Mucosa of descending colon (tissue), 3 donors: ENCODE measurements around the gene SLC6A3. TPM values are rescaled to one million over a fixed set of nuclear protein-coding genes. Genes with fewer than 3 reads are reported as not detected.

Experiments
- ATAC-seq: fragments of 200-7000 bp; cut with Tn5 transposase; one replicate; pipeline ENCODE4 v1.9.1; 2020; ENCODE audit warnings: mild to moderate bottlenecking, moderate library complexity
- DNase-seq, 3 donors: peaks; one replicate each; pipeline ENCODE4 v3.0.0-alpha.2; 2020
- H3K36me3 ChIP-seq: fragments of 200-600 bp; one replicate; pipeline ENCODE4 v1.8.0; 2021; ENCODE audit warnings: low read depth, mild to moderate bottlenecking
- H3K4me1 ChIP-seq: fragments of 200-600 bp; one replicate; pipeline ENCODE4 v1.8.0; 2021; ENCODE audit warnings: low read depth, mild to moderate bottlenecking
- H3K4me3 ChIP-seq: fragments of 200-600 bp; one replicate; pipeline ENCODE4 v1.8.0; 2021; ENCODE audit warnings: mild to moderate bottlenecking
- H3K9me3 ChIP-seq: fragments of 200-600 bp; one replicate; pipeline ENCODE4 v1.8.0; 2021; ENCODE audit warnings: mild to moderate bottlenecking
- intact Hi-C, 2 donors: fragments of 100-400 bp; cut with DNase I in 1 of 2; cut with micrococcal nuclease in 1 of 2; formaldehyde crosslinking; loops; one replicate each; pipeline versions ENCODE4 v1.11.0 to v1.11.1; 2022; cut with DNase I, micrococcal nuclease
- total RNA-seq, 3 donors: library from RNA; stranded (reverse); fragmentation: NEBNext Ultra II Directional in 2 of 3; extraction: Animal tissue kit (Norgen Biotek cat#: 25700) in 2 of 3; gene quantifications; one replicate each; pipeline versions ENCODE4 v1.2.1 to v1.2.4, GENCODE V29; 2021 to 2023
- TF ChIP-seq, protein P1 (sequence below): fragments of 200-600 bp; IDR thresholded peaks from one replicate; pipeline ENCODE4 v1.8.0; 2022; ENCODE audit warnings: antibody characterized with exemption, mild to moderate bottlenecking
- donor health status: DM: no; HTN: no; CAD: no; lungs with moderate emphysema.
- donor health status: DM: no; HTN: no; CAD: no.
- donor health status: DM: no; HTN: yes; CAD: no.

The SLC6A3 gene
- total RNA-seq, 3 donors from 2014 or later = not detected

GRCh38 chr5:1418921-1419280 lies 26.3 kb downstream of the SLC6A3 start:
- Histone ChIP-seq H3K4me1 (no peaks in the 10 kb centered on the region), H3K36me3 (no peaks in the 10 kb centered on the region), H3K4me3 (no peak overlapping the region), H3K9me3 (no peaks in the 10 kb centered on the region)
- TF ChIP-seq, protein P1, sequence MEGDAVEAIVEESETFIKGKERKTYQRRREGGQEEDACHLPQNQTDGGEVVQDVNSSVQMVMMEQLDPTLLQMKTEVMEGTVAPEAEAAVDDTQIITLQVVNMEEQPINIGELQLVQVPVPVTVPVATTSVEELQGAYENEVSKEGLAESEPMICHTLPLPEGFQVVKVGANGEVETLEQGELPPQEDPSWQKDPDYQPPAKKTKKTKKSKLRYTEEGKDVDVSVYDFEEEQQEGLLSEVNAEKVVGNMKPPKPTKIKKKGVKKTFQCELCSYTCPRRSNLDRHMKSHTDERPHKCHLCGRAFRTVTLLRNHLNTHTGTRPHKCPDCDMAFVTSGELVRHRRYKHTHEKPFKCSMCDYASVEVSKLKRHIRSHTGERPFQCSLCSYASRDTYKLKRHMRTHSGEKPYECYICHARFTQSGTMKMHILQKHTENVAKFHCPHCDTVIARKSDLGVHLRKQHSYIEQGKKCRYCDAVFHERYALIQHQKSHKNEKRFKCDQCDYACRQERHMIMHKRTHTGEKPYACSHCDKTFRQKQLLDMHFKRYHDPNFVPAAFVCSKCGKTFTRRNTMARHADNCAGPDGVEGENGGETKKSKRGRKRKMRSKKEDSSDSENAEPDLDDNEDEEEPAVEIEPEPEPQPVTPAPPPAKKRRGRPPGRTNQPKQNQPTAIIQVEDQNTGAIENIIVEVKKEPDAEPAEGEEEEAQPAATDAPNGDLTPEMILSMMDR = no peak
- intact Hi-C loops = no loop called here
- DNase-seq = no peak
- ATAC-seq = no peak

DNA sequence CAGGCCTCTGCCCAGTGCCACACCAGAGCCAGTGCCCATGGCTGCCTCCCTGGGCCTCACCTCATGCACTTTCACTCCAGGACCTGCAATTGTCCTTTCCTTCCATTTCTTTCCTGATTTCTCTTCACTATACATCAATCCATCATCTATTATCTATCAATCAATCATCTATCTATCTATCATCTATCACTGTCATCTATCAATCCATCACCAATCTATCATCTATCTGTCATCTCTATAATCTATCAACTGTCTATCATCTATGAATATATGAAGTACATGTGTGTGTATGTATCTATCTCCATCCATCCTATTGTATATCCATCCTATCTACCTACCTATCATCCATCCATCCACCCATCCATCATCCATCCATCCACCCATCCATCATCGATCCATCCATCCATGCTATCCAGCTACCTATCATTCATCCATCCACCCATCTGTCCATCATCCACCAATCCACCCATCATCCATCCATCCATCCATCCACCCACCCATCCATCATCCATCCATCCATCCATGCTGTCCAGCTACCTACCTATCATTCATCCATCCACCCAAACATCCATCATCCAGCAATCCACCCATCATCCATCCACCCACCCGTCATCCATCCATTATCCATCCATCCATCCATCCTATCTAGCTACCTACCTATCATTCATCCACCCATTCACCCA lies 26.9 kb downstream of the SLC6A3 start:
- H3K9me3 ChIP-seq = no peaks in the 10 kb centered on the region
- ATAC-seq = no peak
- H3K36me3 ChIP-seq = no peaks in the 10 kb centered on the region
- no peak overlapping the region for H3K4me3 ChIP-seq
- TF ChIP-seq, protein P1 = no peak
- intact Hi-C loops = no loop called here
- H3K4me1 ChIP-seq = no peaks in the 10 kb centered on the region
- DNase-seq = no peak

GRCh38 chr5:1417586-1418225 lies 27.5 kb downstream of the SLC6A3 start:
- peak in 1 of 3 donors; percentile 37 for DNase-seq
- Histone ChIP-seq H3K4me3 (no peak overlapping the region), H3K36me3 (no peaks in the 10 kb centered on the region), H3K4me1 (no peaks in the 10 kb centered on the region), H3K9me3 (no peaks in the 10 kb centered on the region)
- TF ChIP-seq, protein P1 = no peak
- peak; percentile 17 for ATAC-seq
- intact Hi-C loops = no loop called here

DNA sequence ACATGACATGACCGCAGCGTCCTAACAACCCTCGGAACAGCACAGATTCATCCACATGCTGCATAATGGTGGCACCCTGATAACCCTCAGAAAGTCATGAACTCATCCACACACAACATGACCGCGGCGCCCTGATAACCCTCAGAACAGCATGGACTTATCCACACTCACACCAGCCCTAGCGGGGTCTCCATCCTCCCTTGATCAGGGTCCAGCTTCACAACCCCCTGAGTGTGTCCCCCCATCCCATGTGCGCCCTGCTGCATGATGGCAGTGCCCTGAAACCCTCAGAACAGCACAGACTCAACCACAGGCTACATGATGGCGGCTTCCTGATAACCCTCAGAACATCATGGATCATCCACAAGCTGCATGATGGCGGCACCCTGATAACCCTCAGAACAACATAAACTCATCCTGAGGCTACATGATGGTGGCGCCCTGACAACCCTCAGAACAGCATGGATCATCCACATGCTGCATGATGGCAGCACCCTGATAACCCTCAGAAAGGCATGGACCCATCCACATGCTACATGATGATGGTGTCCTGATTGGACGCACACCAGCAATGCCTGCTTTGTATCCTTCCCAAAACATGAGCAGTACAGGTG lies 28.3 kb downstream of the SLC6A3 start:
- Histone ChIP-seq H3K9me3 (no peaks in the 10 kb centered on the region), H3K4me3 (no peak overlapping the region), H3K4me1 (no peaks in the 10 kb centered on the region), H3K36me3 (no peaks in the 10 kb centered on the region)
- TF ChIP-seq, protein P1 = no peak
- ATAC-seq = no peak
- intact Hi-C loops = no loop called here
- peak in 1 of 3 donors; percentile 25 for DNase-seq

- DNase-seq (peak in 1 of 3 donors; percentile 36), ATAC-seq (no peak)
- TF ChIP-seq, protein P1 = no peak
- H3K9me3 ChIP-seq = no peaks in the 10 kb centered on the region
- H3K4me3 ChIP-seq = no peak overlapping the region
- H3K36me3 ChIP-seq = no peaks in the 10 kb centered on the region
- H3K4me1 ChIP-seq = no peaks in the 10 kb centered on the region
- intact Hi-C loops = no loop called here
Observed at GRCh38 chr5:1415626-1416360, 29.4 kb downstream of the SLC6A3 start.
